ENCODE measurements around the gene RBFOX2.

Gene RBFOX2

DNA sequence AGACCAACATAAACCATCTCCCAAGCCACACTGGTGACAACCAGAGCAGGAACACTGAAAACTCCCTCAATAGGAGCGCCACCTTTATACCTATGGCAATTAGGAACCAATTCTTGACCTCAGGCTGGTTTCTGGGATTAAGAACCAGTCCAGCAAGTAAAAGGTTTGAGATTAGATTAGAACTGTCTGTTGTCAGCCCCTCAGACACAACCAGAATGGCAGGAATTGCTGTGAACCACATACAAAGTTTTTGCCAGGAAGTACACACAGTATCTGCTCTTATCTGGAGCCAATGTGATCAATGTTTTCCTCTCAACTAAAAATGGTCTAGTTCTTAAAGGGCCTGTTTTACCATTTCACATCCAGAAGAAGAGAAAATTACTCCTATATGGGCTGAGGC lies 55.2 kb downstream of the RBFOX2 start:
- no peak for DNase-seq (ENCODE audit: low read depth)

DNA sequence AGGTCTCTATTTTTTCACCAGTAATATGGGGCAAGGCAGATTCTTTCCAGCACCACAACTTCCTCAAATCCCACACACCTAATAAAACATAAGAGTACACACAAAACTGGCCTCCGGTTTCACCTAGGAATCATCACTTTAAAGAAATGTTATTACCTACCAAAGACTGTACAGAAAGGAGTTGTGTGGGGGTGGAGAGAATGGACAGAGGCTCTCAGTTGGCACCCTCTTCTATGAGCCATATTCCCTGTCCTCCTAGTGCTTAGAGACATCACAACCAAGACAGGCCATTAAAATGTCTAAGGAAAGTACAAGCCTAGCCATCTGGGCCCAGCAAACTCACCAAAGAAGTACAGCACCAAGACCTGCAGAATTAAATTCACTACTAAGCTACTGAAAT lies 56.1 kb downstream of the RBFOX2 start:
- no peak for DNase-seq (ENCODE audit: low read depth)

DNA sequence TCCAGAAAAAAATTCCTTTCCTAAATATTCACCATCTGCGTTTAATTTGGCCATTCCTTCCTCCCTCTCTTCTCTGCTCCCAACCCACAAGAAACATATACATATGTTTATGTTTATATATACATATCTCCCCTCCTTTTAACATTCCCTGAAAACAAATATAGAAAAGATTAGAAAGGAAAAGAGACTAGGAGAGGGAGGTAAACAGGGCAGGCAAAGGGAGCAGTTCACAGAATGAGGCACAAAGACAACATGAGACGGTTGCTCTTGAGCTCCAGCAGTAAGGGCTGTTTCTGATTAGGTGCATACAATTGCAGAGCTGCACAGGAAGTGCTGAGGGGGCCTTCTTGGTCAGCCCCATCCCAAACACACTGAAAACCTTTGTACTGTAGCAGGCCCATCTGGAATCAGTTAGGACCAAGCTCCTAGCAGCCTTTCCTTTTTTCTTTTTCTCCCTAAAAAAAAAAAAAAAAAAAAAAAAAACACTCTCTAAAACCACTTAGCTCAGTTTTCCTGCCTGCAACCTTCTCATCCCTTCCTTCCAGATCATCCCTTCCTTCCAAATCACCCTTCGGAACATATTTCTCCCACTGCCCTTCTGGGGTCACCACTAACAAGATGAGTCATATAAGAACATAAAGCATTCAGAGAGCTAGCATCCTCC lies 57.0 kb downstream of the RBFOX2 start:
- DNase-seq (ENCODE audit: low read depth): peak; percentile 96

DNA sequence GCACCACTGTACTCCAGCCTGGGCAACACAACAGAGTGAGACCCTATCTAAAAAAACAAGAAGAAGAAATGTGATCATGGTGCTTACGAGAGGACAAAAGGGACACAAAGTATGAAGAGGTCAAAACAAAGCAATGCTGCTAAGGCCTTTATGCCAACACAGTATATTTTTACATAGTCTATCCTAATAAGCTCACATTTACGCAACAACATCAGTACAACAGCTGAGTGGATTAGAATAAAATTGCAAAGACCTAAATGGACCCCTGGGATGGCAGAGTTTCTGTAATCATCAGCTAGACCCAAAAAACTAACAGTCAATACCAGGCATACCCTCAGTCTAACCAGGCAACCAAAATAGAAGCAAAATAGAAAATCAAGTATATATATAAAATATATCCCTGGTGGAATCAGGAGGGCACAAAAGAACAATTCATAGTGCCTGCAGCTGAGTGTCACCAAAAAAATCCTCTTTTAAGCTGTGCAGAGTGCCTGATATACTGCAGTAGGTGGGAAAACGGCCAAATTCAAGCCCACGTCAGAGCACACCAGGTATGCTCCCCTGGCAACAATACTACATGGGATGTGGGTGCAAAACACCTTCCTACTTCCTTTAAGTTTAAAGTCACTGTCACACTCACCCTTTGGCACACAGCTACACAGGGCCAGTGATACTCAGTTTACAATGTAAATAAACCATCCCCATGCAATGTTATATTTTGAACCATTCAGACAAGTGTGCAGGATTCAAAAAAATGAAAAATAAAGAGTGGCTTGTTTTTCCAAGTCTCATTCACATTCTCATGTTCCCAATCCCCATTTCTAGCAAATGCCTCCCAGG lies 57.8 kb downstream of the RBFOX2 start:
- DNase-seq (ENCODE audit: low read depth): no peak

DNA sequence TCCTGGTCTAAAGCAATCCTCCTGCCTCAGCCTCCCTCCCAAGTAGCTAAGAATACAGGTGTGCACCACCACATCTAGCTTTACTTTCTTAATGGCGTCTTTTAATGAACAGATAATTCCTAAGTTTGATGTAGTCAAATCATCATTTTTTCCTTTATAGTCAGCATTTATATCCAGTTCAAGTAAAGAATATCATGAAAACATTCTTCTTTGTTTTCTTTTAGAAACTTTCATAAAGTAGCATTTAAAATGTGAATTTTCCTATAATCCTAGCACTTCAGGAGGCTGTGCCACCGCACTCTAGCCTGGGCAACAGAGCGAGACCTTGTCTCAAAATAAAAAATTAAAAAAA lies 61.6 kb downstream of the RBFOX2 start:
- no peak for DNase-seq (ENCODE audit: low read depth)

DNA sequence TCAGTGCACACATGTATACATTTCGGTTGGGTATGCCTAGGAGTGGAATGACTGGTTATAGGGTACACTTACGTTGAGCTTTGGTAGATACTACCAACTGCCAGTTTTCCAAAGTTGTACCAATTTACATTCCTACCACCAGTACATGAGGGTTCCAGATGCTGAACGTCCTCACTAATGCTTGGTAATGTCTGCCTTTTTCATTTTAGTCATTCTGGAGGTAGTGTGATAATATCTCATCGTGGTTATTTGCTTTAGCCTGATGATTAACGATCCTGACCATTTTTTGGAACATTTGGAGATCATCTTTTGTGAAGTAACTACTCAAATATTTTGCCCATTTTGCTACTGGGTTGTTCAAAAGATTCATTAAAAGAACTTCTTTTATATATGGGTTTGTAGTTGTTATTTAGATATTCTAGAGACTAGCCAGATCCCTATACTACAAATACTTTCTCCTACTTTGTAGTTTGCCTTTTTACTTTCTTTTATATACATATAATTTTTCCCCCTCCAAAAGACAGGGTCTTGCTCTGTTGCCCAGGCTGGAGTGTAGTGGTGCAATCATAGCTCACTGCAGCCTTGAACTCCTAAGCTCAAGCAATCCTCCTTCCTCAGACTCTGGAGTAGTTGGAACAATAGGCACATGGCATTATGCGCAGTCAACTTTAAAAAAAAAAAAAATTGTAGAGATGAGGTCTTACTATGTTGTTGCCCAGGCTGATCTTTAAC lies 62.1 kb downstream of the RBFOX2 start:
- DNase-seq (ENCODE audit: low read depth): no peak

DNA sequence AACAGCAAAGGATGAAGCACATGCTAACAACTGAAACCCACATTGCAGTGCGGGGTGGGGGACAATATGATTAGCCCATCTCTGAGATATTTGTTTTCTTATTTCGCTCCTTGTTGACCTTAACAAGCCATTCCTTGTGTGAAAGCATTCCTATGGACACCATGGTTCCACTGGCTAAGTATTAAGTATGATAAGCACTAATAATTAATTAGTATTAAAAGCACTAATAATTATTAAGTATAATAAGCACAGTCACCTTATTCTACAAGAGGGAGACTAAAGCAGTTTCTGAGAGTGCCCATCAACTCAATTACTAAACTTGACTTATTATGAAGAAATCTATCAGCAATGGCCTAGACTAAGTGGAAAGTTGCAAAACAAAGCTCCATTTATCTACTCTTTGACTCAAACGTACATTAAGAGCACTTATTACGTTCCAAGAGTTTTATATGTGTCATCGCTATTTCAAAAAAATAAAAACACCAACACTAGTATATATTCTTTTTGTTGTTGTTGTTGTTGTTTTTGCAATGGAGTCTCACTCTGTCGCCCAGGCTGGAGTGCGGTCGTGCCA lies 65.3 kb downstream of the RBFOX2 start:
- no peak for DNase-seq (ENCODE audit: low read depth)

DNA sequence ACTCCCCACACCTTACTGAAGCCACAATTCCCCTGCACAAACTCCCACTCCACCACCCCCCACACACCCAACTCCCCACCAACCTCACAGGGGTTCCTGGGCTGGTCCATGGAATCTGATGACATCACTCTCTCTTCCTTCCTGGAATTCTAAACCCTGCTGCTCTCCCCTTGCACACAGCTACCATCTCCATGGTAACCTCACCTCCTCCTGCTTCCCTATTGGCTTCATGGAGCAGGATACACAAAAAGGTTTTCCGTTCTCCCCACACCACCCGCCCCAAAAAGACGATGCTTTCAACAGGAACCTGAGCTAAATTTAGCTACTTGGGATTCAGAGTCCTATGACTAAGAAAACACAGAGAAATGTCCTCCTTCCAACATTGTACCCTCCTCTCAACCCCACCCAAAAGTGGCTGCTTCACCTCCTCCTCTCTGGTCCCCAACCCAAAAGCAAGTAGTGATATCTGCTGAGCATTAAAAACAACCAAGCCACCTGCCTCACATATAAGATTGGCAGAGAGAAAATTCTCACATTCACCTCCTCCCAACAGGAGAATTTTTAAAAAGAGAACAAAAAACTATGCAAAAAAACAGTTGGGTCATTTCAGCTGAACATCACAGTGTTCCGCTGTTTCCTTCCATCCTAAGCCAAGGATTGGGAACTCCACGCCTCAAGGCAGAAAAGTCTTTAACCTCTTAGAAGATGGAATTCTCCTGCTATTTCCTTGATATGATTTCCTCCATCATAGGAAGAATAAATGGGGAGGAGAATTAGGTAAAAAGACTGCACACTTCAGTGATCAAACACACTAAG lies 66.9 kb downstream of the RBFOX2 start:
- peak; percentile 22 for DNase-seq (ENCODE audit: low read depth)

DNA sequence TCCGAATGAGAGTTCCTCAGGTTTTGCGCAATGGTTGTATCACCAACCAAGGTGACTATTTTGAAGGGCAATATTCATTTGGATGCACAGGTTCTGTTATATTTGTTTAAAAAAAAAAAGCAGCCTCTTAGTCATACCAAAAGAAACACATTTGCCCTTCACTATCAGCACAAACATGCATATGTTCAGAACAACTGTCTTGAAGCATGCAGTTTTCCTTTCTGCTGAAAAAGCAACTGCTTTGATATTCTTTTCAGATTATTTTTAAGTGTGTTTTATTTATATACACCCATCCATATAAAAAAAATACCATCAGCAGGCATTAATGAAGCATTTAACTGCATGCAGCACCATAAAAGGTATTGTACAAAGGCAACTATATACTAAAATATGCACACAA lies 67.8 kb downstream of the RBFOX2 start:
- DNase-seq (ENCODE audit: low read depth): no peak

DNA sequence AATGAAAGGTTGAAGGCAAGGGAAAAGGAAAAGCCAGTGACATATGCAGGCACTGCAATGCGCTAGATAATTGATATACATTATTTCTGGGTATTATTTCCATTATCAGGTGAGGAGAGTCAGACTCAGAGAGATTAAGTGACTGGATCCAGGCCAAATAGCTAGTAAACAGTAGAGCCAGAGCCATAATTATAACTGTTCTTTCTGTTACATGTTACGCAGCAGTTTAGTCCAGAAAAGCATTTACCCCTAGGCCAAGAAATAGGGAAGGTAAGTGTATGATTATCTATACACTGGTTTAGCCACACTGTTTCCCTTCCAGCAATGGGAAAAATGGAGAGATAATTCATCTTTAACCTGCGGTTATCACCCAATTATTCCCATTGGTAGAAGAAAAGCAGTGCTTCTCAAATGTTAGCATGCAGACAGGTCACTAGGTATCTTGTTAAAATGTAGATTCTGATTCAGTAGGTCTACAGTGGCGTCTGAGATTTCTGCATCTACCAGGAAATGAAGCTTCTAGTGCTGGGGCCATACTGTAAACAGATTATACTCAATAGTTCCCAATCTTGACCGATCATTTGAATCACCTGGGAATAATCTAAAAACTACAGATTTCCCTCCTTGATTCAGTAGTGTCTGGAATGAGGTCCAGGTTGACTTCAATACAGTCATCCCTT lies 69.4 kb downstream of the RBFOX2 start:
- DNase-seq (ENCODE audit: low read depth): no peak

DNA sequence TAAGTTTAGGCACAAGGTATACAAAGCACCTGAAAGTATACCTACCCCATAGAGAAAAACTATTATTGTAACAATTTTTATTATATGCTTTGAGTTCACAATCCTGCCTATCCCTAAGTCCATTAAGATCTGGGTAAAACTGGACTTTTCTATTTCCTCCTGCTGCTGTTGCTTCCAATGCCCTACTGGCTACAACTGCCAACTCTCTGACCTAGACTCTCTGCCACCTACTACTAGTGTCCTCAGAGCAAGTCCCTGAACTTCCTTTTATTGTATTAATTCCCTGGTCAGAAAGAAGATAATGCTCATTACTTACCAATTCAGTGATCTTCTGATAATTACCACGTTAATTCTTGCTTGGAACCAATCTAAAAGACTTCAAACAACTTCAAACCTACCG lies 70.3 kb downstream of the RBFOX2 start:
- no peak for DNase-seq (ENCODE audit: low read depth)

DNA sequence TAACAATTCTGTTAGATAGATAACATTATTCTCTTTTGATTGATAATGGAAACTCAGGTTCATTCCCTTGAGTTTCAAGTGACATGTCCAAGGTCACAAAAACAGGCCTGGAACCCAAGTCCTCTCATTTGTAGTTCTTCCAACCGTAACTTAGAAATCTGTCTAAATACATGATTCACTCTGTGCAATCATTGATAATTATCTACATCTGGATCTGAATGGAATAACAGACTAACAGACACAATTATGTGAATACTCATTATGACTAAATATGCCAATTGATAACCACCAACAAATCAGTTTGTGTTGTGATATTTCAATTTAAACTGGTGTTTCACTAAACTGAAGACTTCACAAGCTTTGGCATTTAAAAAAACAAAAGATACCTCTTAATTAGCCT lies 71.0 kb downstream of the RBFOX2 start:
- DNase-seq (ENCODE audit: low read depth): no peak

DNA sequence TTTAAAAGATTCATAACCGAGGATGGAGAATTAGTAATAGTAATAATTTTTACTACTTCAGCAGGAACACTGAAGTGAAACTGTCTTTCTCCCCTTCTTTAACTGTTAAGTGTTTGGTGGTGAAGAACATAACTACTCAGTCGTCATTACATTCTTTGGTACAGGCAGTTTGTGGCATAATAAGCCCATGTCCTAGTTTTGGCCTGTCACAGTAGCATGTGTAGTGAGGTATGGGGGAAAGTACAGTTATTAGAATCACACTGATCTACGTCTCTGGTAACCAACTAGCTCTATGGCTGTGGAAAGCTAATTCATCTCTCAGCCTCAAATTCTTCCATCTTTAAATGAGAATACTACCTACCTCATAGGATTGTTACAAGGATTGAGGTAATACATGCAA lies 71.8 kb downstream of the RBFOX2 start:
- no peak for DNase-seq (ENCODE audit: low read depth)

DNA sequence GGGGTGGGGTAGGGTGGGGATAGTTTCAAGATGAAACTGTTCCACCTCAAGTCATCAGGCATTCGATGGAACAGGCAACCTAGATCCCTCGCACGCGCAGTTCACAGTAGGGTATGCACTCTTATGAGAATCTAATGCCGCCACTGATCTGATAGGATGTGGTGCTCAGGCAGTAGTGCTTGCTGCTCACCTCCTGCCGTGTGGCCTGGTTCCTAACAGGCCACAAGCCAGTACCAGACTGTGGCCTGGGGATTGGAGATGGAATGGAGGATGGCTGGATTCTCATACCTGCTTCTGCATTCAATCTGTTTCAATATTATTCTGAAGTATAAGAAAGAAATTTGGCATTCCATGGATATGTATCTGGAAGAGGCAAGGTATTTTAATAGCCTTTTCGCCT lies 73.1 kb downstream of the RBFOX2 start:
- DNase-seq (ENCODE audit: low read depth): no peak

DNA sequence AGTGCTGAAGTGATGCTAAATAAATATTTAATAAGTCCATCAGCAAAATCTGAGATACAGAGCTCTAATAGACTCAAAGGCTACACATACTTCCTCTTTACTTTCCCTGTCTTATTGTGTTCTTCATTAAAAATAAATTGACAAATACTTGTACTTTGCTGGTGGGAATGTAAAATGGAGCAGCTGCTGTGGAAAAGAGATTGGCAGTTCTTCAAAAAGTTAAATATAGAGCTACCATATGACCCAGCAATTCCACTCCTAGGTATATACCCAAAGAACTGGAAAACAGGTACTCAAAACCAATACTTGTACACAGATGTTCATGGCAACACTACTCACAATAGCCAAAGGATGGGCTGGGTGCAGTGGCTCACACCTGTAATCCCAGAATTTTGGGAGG lies 76.0 kb downstream of the RBFOX2 start:
- DNase-seq (ENCODE audit: low read depth): no peak

DNA sequence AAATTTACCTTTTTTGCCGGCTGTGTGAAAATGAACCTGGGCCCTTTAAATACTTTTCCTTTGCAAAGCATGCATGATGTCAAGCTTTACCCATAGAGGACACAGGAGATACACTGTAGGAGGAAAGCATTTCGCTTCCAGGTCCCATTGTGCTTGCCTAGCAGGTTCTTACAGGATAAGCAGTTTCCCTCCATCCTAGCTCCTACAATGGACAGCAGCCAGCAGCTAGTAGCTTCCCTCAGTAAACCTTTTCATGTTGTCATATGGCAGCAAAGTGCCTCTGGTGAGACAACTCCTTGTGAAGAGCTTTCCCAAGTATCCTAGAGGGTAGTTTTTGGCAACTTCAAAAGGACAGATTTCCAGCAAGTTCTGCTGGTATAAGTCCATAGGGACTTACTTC lies 78.4 kb downstream of the RBFOX2 start:
- DNase-seq (ENCODE audit: low read depth): no peak

DNA sequence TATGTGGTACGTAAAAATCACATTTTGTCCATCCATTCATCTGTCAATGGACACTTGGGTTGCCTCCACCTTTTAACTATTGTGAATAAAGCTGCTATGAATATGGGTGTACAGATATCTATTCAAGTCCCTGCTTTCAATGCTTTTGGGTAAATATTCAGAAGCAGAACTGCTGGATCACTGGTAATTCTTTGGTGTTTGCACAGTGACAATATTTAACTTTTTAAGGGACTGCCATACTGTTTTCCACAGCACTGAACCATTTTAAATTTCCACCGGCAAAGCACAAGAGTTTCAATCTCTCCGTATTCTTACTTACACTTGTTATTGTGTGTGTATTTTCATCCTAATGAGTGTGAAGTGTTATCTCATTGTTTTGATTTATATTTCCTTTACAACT lies 79.4 kb downstream of the RBFOX2 start:
- no peak for DNase-seq (ENCODE audit: low read depth)

DNA sequence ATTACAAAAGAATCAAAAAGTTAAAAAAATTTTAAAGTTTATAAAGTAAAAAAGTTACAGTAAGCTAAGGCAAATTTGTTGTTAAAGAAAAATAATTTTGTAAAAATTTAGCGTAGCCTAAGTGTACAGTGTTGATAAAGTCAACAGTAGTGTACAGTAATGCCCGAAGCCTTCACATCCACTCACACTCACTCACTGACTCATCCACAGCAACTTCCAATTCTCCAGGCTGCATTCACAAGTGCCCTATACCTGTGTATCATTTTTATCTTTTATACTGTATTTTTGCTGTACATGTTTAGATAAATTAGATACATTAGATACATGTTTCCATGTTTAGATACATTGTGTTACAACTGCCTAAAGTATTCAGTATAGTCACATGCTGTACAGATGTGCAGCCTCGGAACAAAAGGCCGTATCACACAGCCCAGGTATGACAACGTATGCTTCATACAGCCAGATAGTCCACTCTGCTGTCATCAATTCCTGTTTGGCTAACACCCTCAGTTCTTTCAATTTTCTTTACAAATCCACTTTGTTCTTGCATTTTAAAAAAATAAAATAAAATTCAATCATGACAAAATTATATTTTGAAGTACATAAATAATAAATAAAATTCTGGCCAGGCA lies 80.7 kb downstream of the RBFOX2 start:
- no peak for DNase-seq (ENCODE audit: low read depth)

DNA sequence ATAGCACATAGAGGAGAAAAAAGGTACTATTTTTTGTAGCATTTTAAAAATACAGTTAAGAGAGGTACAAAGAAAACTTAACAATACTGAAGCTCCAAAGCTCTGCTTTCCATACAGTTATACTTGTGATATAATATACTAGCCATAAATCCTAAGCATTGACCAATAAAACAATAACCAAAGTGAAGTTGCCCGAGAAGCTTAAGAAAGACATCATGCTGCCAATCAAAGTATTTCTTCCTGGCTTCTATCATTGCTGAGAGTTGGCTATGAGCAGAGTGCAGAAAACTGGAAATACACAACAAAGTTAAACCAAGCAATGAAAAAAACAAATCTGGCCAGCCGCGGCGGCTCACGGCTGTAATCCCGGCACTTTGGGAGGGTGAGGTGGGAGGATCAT lies 84.2 kb downstream of the RBFOX2 start:
- no peak for DNase-seq (ENCODE audit: low read depth)

DNA sequence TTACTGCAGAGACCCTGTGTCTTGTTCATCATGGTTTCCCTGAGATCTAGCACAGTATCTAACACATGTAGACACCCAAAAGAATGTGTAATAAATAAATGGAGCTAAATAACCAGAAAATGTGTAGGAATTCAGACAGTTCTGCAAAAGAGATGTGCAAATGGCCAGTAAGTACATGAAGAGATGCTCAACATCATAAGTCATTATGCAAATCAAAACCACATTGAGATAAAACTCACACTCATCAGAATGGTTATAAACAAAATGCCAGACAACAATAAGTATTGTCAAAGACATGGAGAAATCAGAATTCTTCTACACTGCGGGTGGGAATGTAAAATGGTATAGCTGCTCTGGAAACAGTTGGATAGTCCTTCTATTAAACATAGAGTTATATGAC lies 88.5 kb downstream of the RBFOX2 start:
- no peak for DNase-seq (ENCODE audit: low read depth)

DNA sequence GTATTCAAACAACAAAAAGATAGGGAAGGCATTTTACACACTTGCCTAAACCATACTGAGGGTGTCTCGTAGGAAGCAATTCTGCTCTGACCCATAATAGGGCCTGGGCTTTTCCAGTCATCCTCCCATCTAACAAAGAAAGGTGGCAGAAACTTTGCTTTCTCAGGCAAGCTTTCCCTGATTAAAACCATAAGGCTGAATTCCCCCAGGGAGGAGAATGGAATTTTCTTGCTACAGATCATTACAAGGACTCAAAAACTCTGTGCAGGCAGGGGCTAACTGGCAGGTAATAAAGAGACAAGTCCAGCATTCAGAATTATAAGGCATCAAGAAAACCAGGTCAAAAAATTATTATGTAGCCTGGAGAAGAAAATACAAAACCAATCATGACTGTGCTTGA lies 90.4 kb downstream of the RBFOX2 start:
- DNase-seq (ENCODE audit: low read depth): peak; percentile 32

Measured in fibroblast of the conjunctiva (primary cell).